Renal cortical epithelial cell (primary cell): ENCODE results near the gene OR10C1. TPM values are rescaled to one million over a fixed set of nuclear protein-coding genes. Genes with fewer than 3 reads are reported as not detected.

Experiments used
- DNase-seq: peaks from one replicate; pipeline ENCODE4 v3.0.0-alpha.2; 2011; ENCODE audit warnings: low read depth
- total RNA-seq: library from RNA; depleted of rRNA; stranded (reverse); fragments of >200 nt; gene quantifications from 2 replicates; pipeline ENCODE4 v1.2.3, GENCODE V29; 2014

The OR10C1 gene
- total RNA-seq, 1 donor from 2014 or later, result not detected

DNA sequence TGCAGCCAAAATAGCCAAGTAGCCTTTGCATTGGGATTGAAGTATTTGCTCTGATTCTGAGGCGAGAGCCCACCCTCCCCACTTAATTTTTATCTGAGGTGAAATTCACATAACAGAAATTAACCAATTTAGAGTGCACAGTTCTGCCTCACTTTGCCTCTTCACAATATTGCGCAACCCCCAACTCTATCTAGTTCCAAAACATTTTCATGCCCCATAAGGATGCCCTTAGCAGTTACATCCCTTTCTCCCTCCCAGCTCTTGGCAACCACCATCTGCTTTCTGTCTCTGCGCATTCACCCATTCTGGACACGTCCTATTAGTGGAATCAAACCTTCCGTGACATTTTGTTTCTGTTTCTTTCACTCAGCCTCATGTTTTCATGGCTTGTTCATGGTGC, 39.6 kb downstream of the OR10C1 start:
- DNase-seq, result no peak

DNA sequence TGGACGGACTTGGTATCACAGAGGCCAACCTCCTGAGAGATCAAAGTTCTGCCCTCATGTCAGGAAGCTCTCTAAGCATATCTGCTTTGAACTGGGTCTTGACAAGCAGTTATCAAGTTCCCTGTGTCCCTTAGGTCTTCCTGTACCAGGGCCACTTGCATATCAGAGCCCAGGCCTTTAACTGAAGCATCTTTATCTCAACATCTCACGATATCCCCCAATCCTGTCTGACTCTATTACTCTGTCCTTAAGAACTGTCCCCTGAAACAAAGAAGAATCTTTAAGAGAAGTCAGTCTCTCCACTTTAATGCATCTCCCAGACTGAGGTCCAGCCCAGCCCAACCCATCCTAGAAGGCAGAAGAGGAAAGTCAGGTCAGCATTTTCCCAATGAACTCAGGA, 40.5 kb downstream of the OR10C1 start:
- no peak for DNase-seq

DNA sequence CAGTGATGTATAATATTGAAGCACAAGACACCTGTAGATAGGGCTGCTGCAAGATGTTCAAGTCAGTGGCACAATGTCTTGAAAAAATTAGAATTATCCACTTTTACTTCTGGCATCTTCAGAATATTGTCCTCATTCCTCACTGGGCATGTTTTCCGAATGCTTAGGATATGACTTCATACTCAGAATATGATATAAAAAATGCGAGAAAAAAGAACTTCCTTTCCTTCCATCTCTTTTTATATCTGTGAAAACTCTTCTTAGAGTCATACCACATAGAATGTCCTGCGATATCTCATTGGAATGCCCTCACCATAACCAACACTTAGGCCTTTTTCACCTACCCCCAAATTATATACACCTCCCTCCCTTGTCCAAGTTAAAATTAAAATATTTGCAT, 44.1 kb downstream of the OR10C1 start:
- DNase-seq, result no peak

DNA sequence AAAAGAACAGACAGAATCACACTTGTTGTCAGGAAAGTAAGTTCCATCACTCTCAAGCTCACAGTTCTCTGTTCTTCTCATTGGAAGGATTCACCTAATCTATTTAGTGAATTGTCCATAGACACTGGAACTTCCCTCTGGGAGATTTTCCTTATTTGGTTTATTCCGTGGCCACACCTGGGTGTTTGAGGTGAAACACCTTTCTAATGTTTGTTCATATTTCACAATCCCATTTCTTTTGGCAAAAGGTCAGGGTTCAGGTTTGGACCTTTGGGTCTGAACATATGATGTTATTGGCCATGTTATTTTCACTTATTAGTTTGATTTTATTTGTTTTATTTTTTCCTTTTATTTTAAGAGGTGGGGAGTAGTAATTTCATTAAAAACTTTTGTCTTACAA, 44.6 kb downstream of the OR10C1 start:
- DNase-seq, result no peak

DNA sequence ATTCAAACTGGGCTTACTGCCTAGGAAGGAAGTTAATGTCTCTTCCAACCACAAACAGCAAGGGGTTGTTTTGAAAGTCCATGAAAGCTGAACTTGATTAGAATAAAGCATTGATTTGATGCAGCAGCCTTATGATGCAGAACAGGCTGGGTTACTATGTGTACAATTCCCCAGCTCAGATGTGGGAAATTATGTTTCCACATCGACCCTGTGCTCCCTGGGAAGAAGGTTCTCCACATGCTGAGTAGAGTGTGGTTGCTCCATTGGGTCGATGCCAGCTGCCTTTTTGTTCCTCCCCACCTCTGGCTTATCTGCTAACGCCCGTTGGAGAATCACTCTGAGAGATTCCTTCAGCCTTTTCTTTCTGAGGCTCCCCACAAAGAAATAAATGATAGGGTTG, 47.5 kb downstream of the OR10C1 start:
- DNase-seq, result no peak

DNA sequence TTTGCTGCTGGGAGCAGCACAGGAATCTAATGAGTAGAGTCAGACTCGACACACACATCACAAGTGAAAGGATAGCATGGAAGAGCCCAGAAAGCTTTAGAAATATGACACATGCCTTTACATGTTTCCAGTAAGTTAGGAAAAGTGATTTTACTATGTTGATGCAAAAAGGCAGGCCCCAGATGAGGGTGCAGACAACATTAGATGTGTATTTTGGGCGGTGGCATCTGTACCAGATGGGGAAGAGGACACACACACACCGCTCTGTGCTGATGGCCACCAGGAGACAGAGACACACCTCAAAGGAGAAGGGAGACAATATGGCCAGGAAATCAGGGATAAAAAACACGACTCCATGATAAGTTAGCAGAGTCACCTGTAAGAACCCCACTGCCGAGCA, 48.0 kb downstream of the OR10C1 start:
- DNase-seq, result no peak

DNA sequence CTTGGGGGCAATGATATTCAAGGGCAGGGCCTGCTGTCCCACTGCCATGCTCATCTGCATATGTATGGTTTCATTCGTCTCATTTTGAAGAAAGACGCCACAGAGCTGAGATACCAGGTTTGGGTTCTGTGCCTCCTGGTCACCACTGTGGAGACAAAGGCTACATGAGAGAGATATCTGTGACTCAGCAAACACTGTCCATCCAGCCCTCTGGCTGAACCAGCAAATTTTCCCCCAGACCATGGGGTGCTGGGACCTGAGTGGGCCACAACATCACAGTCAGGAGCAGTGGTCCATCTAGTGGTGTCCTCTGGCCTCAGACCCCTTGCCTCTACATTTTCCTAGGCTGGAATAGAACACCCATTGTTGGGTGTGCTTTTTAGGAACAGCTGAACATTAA, 48.6 kb downstream of the OR10C1 start, which contains the start of gene MAS1L:
MAS1L (minus strand) TSS at position 297 of the 400 bp plus-strand sequence; CDS start at position 243, 54 bp downstream.
- no peak for DNase-seq

DNA sequence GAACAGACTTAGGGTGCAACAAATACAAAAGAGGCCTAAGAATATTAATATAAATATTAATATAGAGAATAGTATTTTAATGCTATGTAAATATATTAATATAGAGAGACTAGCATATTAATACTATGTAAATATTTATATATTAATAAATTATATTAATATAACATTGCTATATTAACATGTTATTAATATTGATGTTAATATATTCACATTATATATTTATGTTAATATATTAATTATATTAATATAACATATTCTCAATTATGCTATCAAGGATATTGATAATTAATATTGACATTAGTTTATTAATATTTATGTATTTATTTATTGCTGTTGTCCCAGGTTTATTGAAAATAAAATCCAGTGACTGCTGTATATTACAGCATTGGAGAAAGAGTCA, 49.8 kb downstream of the OR10C1 start:
- DNase-seq, result no peak

DNA sequence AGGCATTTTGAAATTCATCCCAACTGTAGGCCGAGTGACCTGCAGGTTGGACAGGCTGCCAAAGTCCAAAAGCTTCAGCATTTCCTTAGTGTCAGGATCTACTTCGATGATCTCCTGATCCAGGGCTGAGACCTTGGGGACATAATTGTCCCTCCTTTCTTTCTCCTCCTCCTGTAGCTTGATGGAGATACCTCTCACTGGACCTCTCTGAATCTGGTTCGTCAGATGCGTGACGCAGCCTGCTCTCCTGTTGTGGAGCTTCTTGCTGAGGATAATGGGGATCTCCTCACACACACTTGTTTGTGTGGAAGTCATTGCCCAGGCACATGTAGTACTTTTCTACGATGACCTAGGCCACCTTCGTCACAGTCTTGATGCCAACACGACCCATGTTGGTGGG, 50.2 kb downstream of the OR10C1 start:
- no peak for DNase-seq

DNA sequence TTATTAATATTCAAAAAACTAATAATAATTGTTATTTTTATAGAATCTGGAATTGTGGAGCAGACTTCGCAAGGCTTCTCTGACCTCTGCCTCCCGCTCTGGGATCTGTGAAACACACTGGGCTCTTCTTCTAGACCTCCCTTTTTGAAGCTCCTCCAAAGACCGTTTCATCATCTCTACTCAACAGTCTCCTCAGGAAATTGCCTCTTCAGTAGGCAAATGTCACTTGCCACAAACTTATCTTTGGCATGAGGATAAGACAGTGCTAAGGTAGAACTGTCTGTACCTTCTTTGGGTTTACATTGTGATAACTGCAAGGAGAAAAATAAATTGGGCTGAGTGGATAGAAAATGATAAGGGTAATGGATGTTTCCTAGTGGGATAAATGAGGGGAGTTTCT, 50.9 kb downstream of the OR10C1 start:
- DNase-seq, result no peak

DNA sequence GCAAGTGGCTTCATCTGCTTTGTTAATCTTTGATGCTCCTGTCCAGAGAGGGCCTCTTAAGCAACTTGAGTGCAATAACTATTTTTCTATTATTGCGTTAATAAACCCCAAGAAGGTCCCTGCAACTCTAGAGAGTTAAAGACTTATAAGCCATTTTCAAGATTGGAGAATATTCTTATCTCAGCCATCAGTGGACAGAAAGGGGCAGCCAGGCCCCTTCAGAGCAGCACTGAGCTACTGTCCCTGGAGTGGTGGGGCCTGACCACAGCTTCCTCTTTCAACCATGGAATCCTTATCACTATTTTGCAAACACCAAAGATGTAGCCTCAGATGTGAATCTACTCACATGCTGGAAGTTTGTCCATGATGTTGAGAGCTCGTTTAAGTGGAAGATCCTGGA, 51.4 kb downstream of the OR10C1 start:
- DNase-seq, result no peak

Other genes with a start within 250 kb of the OR10C1 start
- 0.05 TPM in 1 of 2 replicates, not detected in the other for gene OR14J1, start 137.6 kb upstream of the OR10C1 start, total RNA-seq
- not detected in 2 replicates for gene OR5V1, start 70.4 kb upstream of the OR10C1 start, total RNA-seq
- gene OR12D3, start 64.0 kb upstream of the OR10C1 start, total RNA-seq, result not detected in 2 replicates
- 0.10 and 0.52 TPM in 2 replicates for gene OR12D2, start 43.7 kb upstream of the OR10C1 start, total RNA-seq
- gene OR12D1, start 24.4 kb upstream of the OR10C1 start, total RNA-seq, result not detected in 2 replicates
- gene OR11A1, start 17.8 kb downstream of the OR10C1 start, total RNA-seq, result not detected in 2 replicates
- not detected in 2 replicates for gene OR2H1, start 17.8 kb downstream of the OR10C1 start, total RNA-seq
- gene MAS1L, start 48.6 kb downstream of the OR10C1 start, total RNA-seq, result not detected in 2 replicates
- 3.8 and 39.4 TPM in 2 replicates for gene UBD, start 120.4 kb downstream of the OR10C1 start, total RNA-seq
- gene OR2H2, start 145.8 kb downstream of the OR10C1 start, total RNA-seq, result not detected in 2 replicates
- 4.3 and 10.2 TPM in 2 replicates for gene GABBR1, start 193.9 kb downstream of the OR10C1 start, total RNA-seq
- not detected in 2 replicates for gene MOG, start 217.8 kb downstream of the OR10C1 start, total RNA-seq
- gene ZFP57, start 241.8 kb downstream of the OR10C1 start, total RNA-seq, result 0.10 and 0.69 TPM in 2 replicates